Type B pancreatic cell (in vitro differentiated cells): Measurements from ENCODE around the gene AJAP1. TPM values are rescaled to one million over a fixed set of nuclear protein-coding genes. Genes with fewer than 3 reads are reported as not detected.

Source experiments
- DNase-seq: peaks from one replicate; pipeline ENCODE4 v3.0.0; 2021; ENCODE audit warnings: mixed read lengths; ENCODE audit not compliant: unreplicated experiment; ENCODE audit errors: extremely low spot score
- H3K27ac Mint-ChIP-seq: 2 replicates; pipeline ENCODE4 v1.8.0; 2021; ENCODE audit warnings: mild to moderate bottlenecking, mixed read lengths
- H3K27me3 Mint-ChIP-seq: 2 replicates; pipeline ENCODE4 v1.8.0; 2021; ENCODE audit warnings: mixed read lengths
- H3K36me3 Mint-ChIP-seq: 2 replicates; pipeline ENCODE4 v1.8.0; 2021; ENCODE audit warnings: mixed read lengths
- H3K4me1 Mint-ChIP-seq: one replicate; pipeline ENCODE4 v1.8.0; 2021; ENCODE audit warnings: mixed read lengths; ENCODE audit not compliant: unreplicated experiment
- H3K4me3 Mint-ChIP-seq: 2 replicates; pipeline ENCODE4 v1.8.0; 2021; ENCODE audit warnings: mild to moderate bottlenecking, mixed read lengths
- H3K9me3 Mint-ChIP-seq: 2 replicates; pipeline ENCODE4 v1.8.0; 2021; ENCODE audit warnings: mixed read lengths
- total RNA-seq: library from RNA; stranded (reverse); gene quantifications from 2 replicates; pipeline ENCODE4 v1.2.1, GENCODE V29; 2021; ENCODE audit warnings: low replicate concordance
- TF ChIP-seq, protein P1 (sequence below): fragments of 200-600 bp; sonication (generic); conservative IDR thresholded peaks from 2 replicates; pipeline ENCODE4 v1.5.0; 2021; ENCODE audit warnings: antibody characterized with exemption, mild to moderate bottlenecking

AJAP1 gene
- total RNA-seq, 1 donor from 2014 or later = 9.5 TPM

DNA sequence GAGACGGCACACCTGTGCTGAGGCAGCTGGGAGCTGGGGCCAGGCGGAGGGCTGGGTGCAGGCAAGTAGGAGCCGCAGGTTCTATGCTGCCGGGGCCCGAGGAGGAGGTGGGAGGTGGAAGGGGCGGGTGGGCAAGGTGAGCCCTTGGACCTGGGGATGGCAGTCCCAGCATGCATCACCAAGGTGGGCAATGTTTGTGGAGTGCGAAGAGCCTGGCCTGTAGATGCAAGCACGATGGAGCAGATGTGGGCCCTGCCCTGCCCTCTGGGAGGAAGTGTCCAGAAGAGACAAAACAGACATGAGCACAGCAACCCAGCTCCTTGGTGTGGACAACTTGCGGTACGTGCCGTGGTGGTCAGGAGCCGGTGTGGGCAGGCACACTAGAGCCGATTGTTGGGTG lies 28.3 kb upstream of the AJAP1 start:
- H3K4me3 Mint-ChIP-seq = no peak overlapping the region
- H3K9me3 Mint-ChIP-seq = no peaks in the 10 kb centered on the region
- no peaks in the 10 kb centered on the region for H3K4me1 Mint-ChIP-seq
- H3K27ac Mint-ChIP-seq = no peak overlapping the region
- TF ChIP-seq, protein P1, sequence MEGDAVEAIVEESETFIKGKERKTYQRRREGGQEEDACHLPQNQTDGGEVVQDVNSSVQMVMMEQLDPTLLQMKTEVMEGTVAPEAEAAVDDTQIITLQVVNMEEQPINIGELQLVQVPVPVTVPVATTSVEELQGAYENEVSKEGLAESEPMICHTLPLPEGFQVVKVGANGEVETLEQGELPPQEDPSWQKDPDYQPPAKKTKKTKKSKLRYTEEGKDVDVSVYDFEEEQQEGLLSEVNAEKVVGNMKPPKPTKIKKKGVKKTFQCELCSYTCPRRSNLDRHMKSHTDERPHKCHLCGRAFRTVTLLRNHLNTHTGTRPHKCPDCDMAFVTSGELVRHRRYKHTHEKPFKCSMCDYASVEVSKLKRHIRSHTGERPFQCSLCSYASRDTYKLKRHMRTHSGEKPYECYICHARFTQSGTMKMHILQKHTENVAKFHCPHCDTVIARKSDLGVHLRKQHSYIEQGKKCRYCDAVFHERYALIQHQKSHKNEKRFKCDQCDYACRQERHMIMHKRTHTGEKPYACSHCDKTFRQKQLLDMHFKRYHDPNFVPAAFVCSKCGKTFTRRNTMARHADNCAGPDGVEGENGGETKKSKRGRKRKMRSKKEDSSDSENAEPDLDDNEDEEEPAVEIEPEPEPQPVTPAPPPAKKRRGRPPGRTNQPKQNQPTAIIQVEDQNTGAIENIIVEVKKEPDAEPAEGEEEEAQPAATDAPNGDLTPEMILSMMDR = no peak
- H3K27me3 Mint-ChIP-seq = peaks cover 6% of the 10 kb centered on the region
- H3K36me3 Mint-ChIP-seq = no peaks in the 10 kb centered on the region
- DNase-seq = no peak

DNA sequence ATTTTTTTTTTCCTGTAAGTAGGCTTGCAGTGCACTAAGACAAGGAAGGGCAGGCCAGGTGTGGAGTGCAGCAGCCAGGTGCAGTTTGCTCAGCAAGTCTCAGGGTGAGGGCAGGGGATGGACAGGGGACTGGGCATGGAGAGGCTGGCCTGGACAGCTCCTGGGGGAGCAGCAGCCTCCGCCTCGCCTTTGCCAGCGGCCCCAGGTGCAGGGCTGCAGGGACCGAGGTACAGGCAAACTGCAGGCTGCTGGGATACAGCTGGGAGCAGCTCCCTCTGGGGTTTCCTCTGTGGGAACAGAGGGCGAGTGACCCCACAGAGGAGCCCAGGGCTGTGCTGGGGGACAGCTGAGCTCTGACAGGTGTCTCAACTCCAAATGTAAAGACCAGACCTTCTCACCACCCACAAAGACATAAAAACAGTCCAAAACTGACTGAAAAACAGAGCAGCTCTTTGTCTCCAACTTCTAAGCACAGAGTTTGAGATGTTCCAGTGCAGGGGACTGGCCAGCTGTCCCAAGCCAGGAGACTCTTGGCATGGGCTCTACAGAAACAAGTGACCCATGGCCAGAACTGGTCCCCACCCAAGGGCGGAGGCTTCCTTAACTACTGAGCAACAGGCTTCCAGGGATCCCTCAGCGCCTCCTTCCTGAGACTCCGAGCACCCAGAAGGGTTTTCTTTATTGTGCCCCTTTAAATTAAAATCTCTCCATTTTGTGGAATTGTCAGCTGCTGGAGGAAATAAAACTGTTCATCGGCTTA lies 27.7 kb upstream of the AJAP1 start:
- H3K4me1 Mint-ChIP-seq = no peaks in the 10 kb centered on the region
- H3K27ac Mint-ChIP-seq = no peak overlapping the region
- H3K9me3 Mint-ChIP-seq = no peaks in the 10 kb centered on the region
- no peak overlapping the region for H3K4me3 Mint-ChIP-seq
- H3K27me3 Mint-ChIP-seq = peaks cover 6% of the 10 kb centered on the region
- H3K36me3 Mint-ChIP-seq = no peaks in the 10 kb centered on the region
- no peak for DNase-seq
- TF ChIP-seq, protein P1 = no peak

DNA sequence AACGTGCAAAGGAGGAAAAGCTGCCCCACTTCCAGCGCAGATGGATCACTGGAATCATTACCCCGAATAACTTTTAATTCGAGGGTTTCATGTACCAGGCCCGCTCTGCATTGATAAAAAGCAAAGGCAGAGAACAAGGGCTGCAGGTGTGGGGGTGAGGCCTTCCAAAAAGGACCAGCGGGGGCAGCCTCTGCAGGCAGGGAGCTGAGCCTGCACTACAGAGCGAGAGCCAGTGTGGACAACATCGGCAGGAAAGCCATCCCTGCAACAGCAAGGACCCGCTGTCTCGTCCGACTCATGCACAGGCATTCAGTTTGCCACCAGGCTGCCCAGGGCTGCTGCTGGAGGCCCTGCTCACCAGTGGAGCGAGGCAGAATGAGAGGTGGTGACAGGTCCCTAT lies 27.1 kb upstream of the AJAP1 start:
- H3K4me1 Mint-ChIP-seq = no peaks in the 10 kb centered on the region
- TF ChIP-seq, protein P1 = peak; percentile 22
- no peak overlapping the region for H3K4me3 Mint-ChIP-seq
- no peak overlapping the region for H3K27ac Mint-ChIP-seq
- no peaks in the 10 kb centered on the region for H3K9me3 Mint-ChIP-seq
- no peaks in the 10 kb centered on the region for H3K36me3 Mint-ChIP-seq
- peaks cover 6% of the 10 kb centered on the region for H3K27me3 Mint-ChIP-seq
- DNase-seq = no peak

DNA sequence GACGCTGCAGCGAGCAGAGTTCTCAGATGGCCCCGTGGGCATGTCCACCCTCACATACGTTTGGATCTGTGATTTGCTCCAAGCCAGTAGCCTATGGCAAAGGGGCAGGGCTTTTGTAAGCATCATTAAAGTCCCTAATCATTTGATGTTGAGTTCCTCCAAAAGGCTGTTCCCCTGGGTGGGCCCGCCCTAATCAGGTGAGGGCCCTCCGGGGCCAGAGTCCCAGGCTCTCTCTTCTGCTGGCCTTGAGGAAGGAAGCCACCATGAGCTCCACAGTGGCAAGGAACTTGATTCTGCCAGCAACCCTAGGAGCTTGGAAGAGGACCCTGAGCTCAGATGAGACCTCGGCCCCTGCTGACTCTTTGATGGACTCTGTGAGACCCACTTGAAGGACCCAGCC lies 25.4 kb upstream of the AJAP1 start:
- Mint-ChIP-seq H3K36me3 (no peaks in the 10 kb centered on the region), H3K27me3 (peaks cover 6% of the 10 kb centered on the region), H3K9me3 (no peaks in the 10 kb centered on the region), H3K27ac (no peak overlapping the region), H3K4me3 (no peak overlapping the region), H3K4me1 (no peaks in the 10 kb centered on the region)
- TF ChIP-seq, protein P1 = no peak
- DNase-seq = no peak

DNA sequence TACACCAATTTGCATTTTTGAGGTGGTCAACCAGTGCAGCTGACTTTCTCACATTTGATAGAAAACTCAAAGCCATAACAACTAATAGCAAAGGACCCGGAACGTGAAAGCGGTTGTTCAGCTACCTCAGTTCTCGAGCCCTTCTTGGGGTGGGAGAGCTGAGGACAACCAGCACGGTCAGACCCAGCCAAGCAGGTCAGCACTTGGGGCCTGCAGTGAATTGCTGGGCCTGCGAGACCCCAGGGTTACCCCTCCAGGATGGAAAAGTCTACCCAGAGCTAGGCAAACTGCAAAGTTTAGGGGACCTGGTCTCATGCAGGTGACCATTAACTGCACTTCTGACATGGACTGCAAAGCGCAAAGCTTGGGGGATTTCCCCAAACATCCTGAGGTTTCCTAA lies 23.8 kb upstream of the AJAP1 start:
- Mint-ChIP-seq H3K4me3 (no peak overlapping the region), H3K27me3 (peaks cover 6% of the 10 kb centered on the region), H3K27ac (no peak overlapping the region), H3K9me3 (no peaks in the 10 kb centered on the region), H3K36me3 (no peaks in the 10 kb centered on the region), H3K4me1 (no peaks in the 10 kb centered on the region)
- TF ChIP-seq, protein P1 = no peak
- DNase-seq = no peak

DNA sequence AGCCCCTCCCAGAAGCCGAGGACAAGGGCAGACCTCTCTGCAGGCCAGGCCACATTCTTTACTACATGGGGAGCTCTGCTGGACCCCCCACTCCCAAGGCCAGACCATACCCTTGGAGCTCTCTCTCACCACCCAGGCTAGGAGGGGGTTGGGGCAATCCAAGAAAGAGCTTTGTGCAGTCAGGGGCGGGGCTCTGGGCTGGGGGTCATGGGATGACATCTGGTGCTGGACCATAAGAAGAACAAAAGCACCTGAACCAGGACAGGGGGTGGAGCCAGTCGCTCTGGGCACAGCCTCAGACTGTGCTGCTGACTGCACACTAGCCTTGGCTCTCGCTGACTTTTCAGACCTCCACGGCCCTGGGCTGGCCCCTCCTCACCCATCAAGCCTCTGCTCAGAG lies 23.1 kb upstream of the AJAP1 start:
- H3K27me3 Mint-ChIP-seq = peaks cover 6% of the 10 kb centered on the region
- no peaks in the 10 kb centered on the region for H3K9me3 Mint-ChIP-seq
- no peak overlapping the region for H3K27ac Mint-ChIP-seq
- H3K36me3 Mint-ChIP-seq = no peaks in the 10 kb centered on the region
- no peaks in the 10 kb centered on the region for H3K4me1 Mint-ChIP-seq
- no peak for DNase-seq
- H3K4me3 Mint-ChIP-seq = no peak overlapping the region
- TF ChIP-seq, protein P1 = no peak
